Astrocyte of the spinal cord (primary cell): ENCODE results near the gene GCSAM.

Experiments
- DNase-seq: peaks from one replicate; pipeline ENCODE4 v3.0.0; 2011; ENCODE audit warnings: low read depth, low spot score
- H3K4me3 ChIP-seq: 2 replicates; pipeline ENCODE4 v1.5.1; 2011; ENCODE audit warnings: low read depth, mild to moderate bottlenecking, low read length, moderate library complexity
- in situ Hi-C: cut with HindIII; loops from 2 replicates; pipeline ENCODE4 v1.10.0; 2017; ENCODE audit warnings: low sequenced_read_pairs
- TF ChIP-seq, protein P1 (sequence below): IDR thresholded peaks from 2 replicates; pipeline ENCODE4 v1.5.1; 2012; ENCODE audit warnings: low read depth, mild to moderate bottlenecking, low read length, inconsistent platforms

GCSAM gene

GRCh38 chr3:112143689-112144088 is 10.6 kb upstream of the GCSAM start:
- TF ChIP-seq, protein P1, sequence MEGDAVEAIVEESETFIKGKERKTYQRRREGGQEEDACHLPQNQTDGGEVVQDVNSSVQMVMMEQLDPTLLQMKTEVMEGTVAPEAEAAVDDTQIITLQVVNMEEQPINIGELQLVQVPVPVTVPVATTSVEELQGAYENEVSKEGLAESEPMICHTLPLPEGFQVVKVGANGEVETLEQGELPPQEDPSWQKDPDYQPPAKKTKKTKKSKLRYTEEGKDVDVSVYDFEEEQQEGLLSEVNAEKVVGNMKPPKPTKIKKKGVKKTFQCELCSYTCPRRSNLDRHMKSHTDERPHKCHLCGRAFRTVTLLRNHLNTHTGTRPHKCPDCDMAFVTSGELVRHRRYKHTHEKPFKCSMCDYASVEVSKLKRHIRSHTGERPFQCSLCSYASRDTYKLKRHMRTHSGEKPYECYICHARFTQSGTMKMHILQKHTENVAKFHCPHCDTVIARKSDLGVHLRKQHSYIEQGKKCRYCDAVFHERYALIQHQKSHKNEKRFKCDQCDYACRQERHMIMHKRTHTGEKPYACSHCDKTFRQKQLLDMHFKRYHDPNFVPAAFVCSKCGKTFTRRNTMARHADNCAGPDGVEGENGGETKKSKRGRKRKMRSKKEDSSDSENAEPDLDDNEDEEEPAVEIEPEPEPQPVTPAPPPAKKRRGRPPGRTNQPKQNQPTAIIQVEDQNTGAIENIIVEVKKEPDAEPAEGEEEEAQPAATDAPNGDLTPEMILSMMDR, result no peak
- DNase-seq, result no peak
- in situ Hi-C loops, result no loop called here
- no peak overlapping the region for H3K4me3 ChIP-seq

DNA sequence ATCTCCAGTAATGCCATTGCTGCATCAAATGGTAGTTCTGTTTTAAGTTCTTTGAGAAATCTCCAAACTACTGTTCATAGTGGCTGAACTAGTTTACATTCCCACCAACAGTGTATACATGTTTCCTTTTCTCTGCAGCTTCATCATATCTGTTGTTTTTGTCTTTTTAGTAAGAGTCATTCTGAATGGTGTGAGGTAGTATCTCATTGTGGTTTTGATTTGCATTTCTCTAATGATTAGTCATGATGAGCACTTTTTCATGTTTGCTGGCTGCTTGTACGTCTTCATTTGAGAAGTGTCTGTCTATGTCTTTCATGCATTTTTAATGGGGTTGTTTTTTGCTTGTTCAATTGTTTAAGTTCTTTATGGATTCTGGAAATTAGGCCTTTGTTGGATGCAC is 10.2 kb upstream of the GCSAM start:
- H3K4me3 ChIP-seq, result no peak overlapping the region
- no peak for DNase-seq
- TF ChIP-seq, protein P1, result no peak
- in situ Hi-C loops, result no loop called here

- no peak overlapping the region for H3K4me3 ChIP-seq
- TF ChIP-seq, protein P1, result no peak
- in situ Hi-C loops, result no loop called here
- DNase-seq, result no peak
These were observed 8.2 kb upstream of the GCSAM start for GRCh38 chr3:112141293-112141692.

- in situ Hi-C loops, result no loop called here
- TF ChIP-seq, protein P1, result no peak
- DNase-seq, result no peak
- H3K4me3 ChIP-seq, result no peak overlapping the region
These were observed 7.5 kb upstream of the GCSAM start for GRCh38 chr3:112140584-112140983.

DNA sequence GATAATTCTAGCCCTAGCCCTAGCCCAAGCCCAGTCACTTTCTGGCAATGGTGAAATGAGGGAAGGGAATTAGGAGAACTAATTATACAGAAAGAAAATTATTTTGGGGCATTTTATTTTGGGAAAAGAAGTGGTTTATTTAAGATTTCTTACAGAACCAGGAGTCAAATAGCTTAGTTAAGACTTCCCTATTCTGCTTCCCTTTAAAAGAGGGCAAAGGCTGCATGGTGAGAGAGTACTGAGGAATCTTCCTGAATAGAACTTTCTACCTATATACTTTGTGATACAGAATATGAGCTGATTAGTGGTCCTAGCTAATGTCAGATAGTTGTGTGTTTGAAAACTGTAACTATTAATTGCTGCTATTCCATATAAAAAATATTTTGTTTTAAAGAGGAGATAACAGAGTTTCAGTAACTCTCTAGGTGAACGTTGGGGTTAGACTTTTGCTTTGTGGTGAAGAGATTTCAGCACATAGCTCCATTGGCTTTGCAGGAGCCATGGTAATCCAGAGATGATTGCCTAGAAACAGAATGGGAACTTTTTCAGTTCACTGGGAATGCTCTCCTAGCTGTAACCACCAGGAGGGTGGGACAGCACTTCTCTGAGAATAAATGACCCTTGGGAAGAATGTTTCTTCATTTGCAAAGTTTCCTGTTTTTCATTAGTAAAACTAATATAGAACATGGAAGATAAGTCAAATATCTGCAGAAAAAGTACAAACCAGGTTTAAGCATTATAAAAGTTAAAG is 5.3 kb upstream of the GCSAM start:
- DNase-seq, result no peak
- in situ Hi-C loops, result no loop called here
- no peak overlapping the region for H3K4me3 ChIP-seq
- TF ChIP-seq, protein P1, result no peak

DNA sequence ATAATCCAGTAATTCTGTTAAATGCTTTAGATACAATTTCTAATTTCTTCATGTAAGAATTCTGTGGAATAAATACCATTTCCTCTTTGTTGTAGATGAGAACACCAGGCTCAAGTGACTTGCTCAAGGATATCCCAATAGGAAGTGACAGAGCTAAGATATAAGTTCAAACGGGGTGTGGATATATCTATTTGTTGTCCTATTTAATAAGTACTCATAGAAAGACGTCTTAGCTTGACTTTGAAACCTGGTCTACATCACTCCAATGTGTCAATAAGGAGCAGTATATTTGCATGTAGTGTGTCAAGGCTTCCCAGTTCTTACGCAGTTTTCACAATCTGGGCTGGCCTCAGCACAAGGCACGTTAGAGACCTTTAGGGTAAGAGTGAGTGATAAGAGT is 4.7 kb upstream of the GCSAM start:
- H3K4me3 ChIP-seq, result no peak overlapping the region
- no peak for DNase-seq
- in situ Hi-C loops, result no loop called here
- TF ChIP-seq, protein P1, result no peak
